HuH-7.5 (cell line): ENCODE data around the gene WBP2NL.

ENCODE experiments used
- DNase-seq: peaks from one replicate; pipeline ENCODE4 v3.0.0; 2011; ENCODE audit warnings: low spot score

WBP2NL gene

GRCh38 chr22:42072606-42073330, 74.2 kb downstream of the WBP2NL start:
- DNase-seq = no peak

DNA sequence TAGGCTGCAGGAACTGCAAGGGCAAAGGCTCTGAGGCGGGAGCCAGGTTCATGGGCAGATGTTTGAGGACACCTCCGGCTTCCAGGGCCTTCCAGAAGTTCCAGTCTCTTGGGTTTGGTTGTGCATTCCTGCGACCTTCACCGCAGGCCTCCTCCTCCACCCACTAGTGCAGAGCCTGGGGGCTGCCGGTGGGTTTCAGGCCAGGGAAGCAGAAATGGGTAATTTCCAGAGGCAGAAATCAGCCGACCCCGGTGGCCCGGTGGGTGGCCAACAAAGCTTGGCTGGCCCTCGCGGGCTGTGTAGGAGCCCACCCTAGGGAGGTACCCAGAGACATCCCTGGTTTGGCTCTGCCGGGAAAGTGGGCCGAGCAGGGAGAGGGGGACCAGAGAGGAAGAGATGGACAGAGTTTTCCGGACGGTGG, 75.0 kb downstream of the WBP2NL start:
- no peak for DNase-seq

DNA sequence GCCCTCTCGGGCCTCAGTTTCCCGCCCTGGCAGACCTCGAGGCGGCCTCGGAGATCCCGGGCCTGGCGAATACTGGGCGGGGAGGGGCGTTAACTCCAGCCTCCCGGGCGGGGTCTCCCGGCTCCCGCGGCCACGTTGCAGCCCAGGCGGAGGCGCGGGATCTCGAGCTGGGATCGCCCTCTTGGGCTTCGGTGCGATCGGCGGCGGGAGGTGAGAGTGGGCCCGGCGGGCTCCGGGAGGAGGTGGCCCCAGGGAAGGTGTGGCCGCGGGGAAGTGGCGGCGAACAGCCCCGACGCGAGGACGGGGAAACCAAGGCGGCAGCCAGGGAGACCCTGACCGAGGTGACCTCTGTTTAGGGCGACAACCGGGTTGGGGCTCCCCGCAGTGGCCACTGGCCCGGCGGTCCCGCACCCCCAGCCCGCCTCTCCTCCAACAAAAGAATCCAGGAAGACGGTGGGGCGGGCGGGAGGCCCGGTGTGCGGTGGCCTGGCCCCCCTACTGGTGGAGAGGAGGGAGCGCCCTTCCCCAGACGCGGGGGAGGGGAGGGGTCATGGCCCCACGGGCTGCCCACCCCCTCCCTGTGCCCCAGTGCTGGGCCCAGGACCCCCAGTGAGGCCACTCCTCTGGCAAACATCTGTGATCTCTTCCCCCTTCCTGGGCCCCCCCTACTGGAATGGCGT, 75.7 kb downstream of the WBP2NL start, which contains the start of gene PHETA2:
TSS of gene PHETA2 (plus strand) at position 117 of the 680 bp plus-strand sequence. CDS start 3,046 bp downstream, outside the sequence.
- DNase-seq = no peak

DNA sequence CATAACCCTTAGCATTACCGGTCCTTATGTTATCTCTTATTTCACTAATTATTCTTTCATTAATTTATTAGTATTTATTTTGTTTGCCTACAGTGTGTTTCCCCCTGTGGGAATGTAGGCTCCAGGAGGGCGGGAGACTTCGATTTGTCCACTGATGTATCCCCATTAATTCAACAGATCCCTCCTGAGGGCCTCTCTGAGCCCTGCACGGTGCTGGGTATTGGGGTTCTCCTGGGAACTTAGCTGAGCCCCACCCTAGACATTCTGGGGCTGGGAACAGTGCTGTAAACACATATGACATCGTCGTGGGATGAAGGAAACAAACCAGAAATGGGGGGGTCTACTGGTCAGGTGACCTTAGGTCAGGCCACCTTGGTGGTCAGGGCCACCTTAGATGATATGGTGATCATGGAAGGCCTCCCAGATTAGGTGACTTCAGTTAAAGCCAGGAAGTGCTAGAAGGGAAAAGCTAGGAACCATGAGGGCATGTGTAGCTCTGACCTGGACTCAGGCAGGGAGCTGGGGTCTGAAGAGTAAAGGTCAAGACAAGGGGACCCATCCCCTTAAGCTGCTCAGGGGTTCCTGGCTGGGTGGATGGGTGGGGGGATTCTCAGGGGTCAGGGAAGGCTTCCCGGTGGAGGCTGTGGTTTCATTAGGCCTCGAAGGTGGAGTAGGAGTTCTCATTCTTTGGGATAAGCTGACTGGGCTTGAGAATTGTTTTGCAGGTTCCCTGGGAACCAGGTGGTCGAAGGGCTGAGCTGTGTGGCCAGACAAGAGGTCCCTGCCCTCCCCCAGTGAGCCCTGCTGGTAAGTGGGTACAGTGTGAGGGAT, 76.5 kb downstream of the WBP2NL start:
- no peak for DNase-seq

DNA sequence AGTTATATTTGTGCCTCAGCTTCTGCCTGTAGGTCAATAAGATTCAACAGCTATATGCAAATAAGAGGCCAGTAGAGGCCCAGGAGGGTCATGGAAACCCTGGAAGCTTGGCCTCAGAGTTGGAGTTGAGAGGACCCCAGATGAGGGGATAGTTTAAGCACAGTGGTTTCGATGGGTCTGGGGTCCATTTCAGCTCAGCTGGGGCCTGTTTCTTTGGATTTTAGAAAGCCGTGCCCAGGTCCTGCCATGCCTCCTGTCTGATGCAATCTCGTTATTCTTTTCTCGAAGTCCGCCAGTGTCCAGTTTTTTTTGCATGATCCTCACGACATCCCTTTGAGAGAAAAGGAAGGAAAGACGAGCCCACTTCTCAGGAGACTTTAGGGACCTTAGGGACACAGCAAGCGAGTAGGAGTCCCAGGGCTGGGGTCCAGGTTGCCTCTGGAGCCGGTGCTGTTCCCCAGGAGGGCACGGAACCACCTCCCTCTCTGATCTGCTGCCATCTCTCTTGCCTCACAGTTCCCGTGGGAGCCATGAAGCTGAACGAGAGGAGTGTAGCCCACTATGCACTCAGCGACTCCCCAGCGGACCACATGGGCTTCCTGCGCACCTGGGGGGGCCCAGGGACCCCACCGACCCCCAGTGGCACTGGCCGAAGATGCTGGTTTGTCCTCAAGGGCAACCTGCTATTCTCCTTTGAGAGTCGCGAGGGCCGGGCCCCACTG, 78.3 kb downstream of the WBP2NL start:
- no peak for DNase-seq

DNA sequence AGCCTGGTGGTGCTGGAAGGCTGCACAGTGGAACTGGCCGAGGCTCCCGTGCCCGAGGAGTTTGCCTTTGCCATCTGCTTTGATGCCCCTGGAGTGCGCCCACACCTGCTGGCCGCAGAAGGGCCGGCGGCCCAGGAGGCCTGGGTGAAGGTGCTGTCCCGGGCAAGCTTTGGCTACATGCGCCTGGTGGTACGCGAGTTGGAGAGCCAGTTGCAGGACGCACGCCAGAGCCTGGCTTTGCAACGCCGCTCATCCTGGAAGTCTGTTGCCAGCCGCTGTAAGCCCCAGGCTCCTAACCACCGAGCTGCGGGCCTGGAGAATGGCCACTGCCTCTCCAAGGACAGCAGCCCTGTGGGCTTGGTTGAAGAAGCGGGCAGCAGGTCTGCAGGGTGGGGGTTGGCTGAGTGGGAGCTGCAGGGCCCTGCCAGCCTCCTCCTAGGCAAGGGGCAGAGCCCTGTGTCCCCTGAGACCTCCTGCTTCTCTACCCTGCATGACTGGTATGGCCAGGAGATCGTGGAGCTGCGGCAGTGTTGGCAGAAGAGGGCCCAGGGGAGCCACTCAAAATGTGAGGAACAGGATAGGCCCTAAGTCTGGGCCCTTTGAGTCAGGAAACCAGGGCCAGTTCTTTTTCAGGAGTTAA, 79.0 kb downstream of the WBP2NL start:
- DNase-seq = no peak
